RWPE1 (cell line): ENCODE measurements around the gene SCMH1.

ENCODE experiments used
- CTCF ChIA-PET: fragments of 350-600 bp; sonication (Branson Sonifier 250); formaldehyde crosslinking; extraction: SDS; loops from one replicate; lab custom pipeline; 2021; lab: Yijun Ruan, JAX
- POLR2A ChIA-PET: fragments of 400-600 bp; formaldehyde crosslinking; extraction: SDS; loops from one replicate; lab custom pipeline; 2020; ENCODE audit warnings: antibody characterized with exemption; ENCODE audit not compliant: low non-redundant PET; lab: Yijun Ruan, JAX
- DNase-seq: peaks from one replicate; pipeline ENCODE4 v3.0.0; 2012; ENCODE audit warnings: low spot score
- H3K27ac ChIP-seq: fragments of 450-650 bp; 2 replicates; pipeline ENCODE4 v1.5.1; 2017
- TF ChIP-seq, protein P1 (sequence below): fragments of 450-650 bp; conservative IDR thresholded peaks from 2 replicates; pipeline ENCODE4 v1.5.1; 2017; ENCODE audit warnings: low read depth, mild to moderate bottlenecking

The SCMH1 gene

GRCh38 chr1:40985161-40985560 lies 256.9 kb downstream of the SCMH1 start:
- DNase-seq, result no peak

GRCh38 chr1:40984531-40984930 lies 257.6 kb downstream of the SCMH1 start:
- H3K27ac ChIP-seq, result no peak overlapping the region
- TF ChIP-seq, protein P1, sequence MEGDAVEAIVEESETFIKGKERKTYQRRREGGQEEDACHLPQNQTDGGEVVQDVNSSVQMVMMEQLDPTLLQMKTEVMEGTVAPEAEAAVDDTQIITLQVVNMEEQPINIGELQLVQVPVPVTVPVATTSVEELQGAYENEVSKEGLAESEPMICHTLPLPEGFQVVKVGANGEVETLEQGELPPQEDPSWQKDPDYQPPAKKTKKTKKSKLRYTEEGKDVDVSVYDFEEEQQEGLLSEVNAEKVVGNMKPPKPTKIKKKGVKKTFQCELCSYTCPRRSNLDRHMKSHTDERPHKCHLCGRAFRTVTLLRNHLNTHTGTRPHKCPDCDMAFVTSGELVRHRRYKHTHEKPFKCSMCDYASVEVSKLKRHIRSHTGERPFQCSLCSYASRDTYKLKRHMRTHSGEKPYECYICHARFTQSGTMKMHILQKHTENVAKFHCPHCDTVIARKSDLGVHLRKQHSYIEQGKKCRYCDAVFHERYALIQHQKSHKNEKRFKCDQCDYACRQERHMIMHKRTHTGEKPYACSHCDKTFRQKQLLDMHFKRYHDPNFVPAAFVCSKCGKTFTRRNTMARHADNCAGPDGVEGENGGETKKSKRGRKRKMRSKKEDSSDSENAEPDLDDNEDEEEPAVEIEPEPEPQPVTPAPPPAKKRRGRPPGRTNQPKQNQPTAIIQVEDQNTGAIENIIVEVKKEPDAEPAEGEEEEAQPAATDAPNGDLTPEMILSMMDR, result no peak
- POLR2A ChIA-PET, result no interaction called here
- CTCF ChIA-PET, result interaction anchor here (0.9 kb wide), 1 partner anchor 32 kb away, joined by 3 read pairs; no protein-coding TSS in a partner anchor
- no peak for DNase-seq

More at GRCh38 chr1:40985161-40985560, 256.9 kb downstream of the SCMH1 start:
- CTCF ChIA-PET, result no interaction called here
- POLR2A ChIA-PET, result no interaction called here
- TF ChIP-seq, protein P1, result no peak
- H3K27ac ChIP-seq, result no peak overlapping the region

DNA sequence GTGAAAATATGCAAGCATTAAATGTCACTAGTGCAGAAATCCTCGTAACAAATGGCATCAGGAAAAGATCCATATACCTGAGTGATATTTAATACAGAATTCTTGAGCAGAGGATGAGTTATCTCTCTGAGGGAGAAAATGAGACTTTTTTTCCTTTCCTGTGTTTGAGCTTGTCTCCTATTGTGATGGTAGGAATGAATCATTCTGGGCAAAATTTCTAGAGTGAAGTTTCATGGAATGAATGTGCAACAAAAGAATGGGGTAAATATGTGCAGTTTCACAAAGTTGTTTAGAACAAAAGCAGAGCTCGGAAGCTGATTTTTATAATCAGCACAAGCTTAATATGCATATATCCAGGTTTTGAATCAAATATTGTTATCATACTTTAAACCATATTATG lies 258.0 kb downstream of the SCMH1 start:
- TF ChIP-seq, protein P1, result no peak
- H3K27ac ChIP-seq, result no peak overlapping the region
- CTCF ChIA-PET, result interaction anchor here (0.9 kb wide), 1 partner anchor 31 kb away, joined by 3 read pairs; no protein-coding TSS in a partner anchor
- DNase-seq, result no peak
- POLR2A ChIA-PET, result no interaction called here

DNA sequence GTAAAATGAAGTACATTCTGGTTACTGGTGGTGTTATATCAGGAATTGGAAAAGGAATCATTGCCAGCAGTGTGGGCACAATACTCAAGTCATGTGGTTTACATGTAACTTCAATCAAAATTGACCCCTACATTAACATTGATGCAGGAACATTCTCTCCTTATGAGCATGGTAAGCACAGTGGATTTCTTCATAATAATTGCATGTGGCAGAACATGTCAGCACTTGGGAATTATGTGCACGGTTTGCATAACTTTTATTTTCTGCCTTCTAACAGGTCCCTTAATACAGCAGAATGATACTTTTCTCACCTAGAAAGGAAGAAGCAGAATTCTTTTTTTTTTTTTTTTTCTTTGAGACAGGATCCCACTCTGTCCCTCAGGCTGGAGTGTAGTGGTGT lies 258.8 kb downstream of the SCMH1 start:
- ChIA-PET CTCF (no interaction called here), POLR2A (no interaction called here)
- no peak for DNase-seq

GRCh38 chr1:40982721-40983120 lies 259.4 kb downstream of the SCMH1 start:
- no peak overlapping the region; the same call in 1 of the 2 replicates for H3K27ac ChIP-seq
- POLR2A ChIA-PET, result no interaction called here
- TF ChIP-seq, protein P1, result no peak
- CTCF ChIA-PET, result no interaction called here
- DNase-seq, result no peak

More for the DNA sequence above, 258.8 kb downstream of the SCMH1 start:
- TF ChIP-seq, protein P1, result no peak
- H3K27ac ChIP-seq, result peak overlapping the region; percentile 43

- H3K27ac ChIP-seq, result no peak overlapping the region; the same call in 1 of the 2 replicates
- DNase-seq, result no peak
- CTCF ChIA-PET, result interaction anchor here (0.6 kb wide), 1 partner anchor 259 kb away, joined by 3 read pairs; no protein-coding TSS in a partner anchor
- POLR2A ChIA-PET, result no interaction called here
- TF ChIP-seq, protein P1, result no peak
These were observed 260.2 kb downstream of the SCMH1 start for GRCh38 chr1:40981691-40982448.
